Fibroblast of lung (primary cell): ENCODE data around the gene HMCN2. TPM values are rescaled to one million over a fixed set of nuclear protein-coding genes. Genes with fewer than 3 reads are reported as not detected.

Experiments
- DNase-seq, 2 donors: peaks; one replicate each; pipeline versions ENCODE4 v3.0.0 to v3.0.0-alpha.2; 2010; ENCODE audit warnings: low read depth in 2 of 2
- H2AFZ ChIP-seq: 2 replicates; pipeline ENCODE4 v1.5.1; 2012; ENCODE audit warnings: low read length, control low read depth, inconsistent platforms
- H3K27ac ChIP-seq: 2 replicates; pipeline ENCODE4 v1.5.1; 2011; ENCODE audit warnings: low read length, control low read depth; ENCODE audit not compliant: insufficient read depth
- H3K27me3 ChIP-seq: 2 replicates; pipeline ENCODE4 v1.5.1; 2011; ENCODE audit warnings: mild to moderate bottlenecking, low read length; ENCODE audit not compliant: control insufficient read depth, insufficient read depth
- H3K36me3 ChIP-seq: 2 replicates; pipeline ENCODE4 v1.5.1; 2011; ENCODE audit warnings: low read length; ENCODE audit not compliant: control insufficient read depth, insufficient read depth
- H3K4me1 ChIP-seq: 2 replicates; pipeline ENCODE4 v1.5.1; 2011; ENCODE audit warnings: low read length; ENCODE audit not compliant: control insufficient read depth, insufficient read depth; ENCODE audit errors: extremely low read depth
- H3K4me2 ChIP-seq: 2 replicates; pipeline ENCODE4 v1.5.1; 2011; ENCODE audit warnings: low read length, control low read depth; ENCODE audit not compliant: insufficient read depth; ENCODE audit errors: extremely low read depth
- H3K4me3 ChIP-seq, 4 experiments: fragments of 200-600 bp in 1 of 4; sonication (generic) in 1 of 4; replicated peaks in 1 of 4; 2 replicates each; pipeline ENCODE4 v1.5.1; 2011 to 2016; ENCODE audit warnings: low read length in 4 of 4, low read depth in 3 of 4, mild to moderate bottlenecking in 3 of 4, control low read depth in 2 of 4, inconsistent platforms in 1 of 4, mixed read lengths in 1 of 4; ENCODE audit not compliant: insufficient read depth in 1 of 4; ENCODE audit errors: control extremely low read depth in 1 of 4
- H3K79me2 ChIP-seq: 2 replicates; pipeline ENCODE4 v1.5.1; 2012; ENCODE audit warnings: mild to moderate bottlenecking, low read length, inconsistent platforms; ENCODE audit not compliant: control insufficient read depth, insufficient read depth
- H3K9ac ChIP-seq: 2 replicates; pipeline ENCODE4 v1.5.1; 2011; ENCODE audit warnings: mild to moderate bottlenecking, low read length, control low read depth; ENCODE audit not compliant: insufficient read depth
- H3K9me3 ChIP-seq: 2 replicates; pipeline ENCODE4 v1.5.1; 2012; ENCODE audit warnings: low read depth, low read length; ENCODE audit not compliant: control insufficient read depth, insufficient read depth
- H4K20me1 ChIP-seq: 2 replicates; pipeline ENCODE4 v1.5.1; 2011; ENCODE audit warnings: low read length; ENCODE audit not compliant: control insufficient read depth, insufficient read depth; ENCODE audit errors: extremely low read depth
- CTCF ChIP-seq, 2 donors: IDR thresholded peaks in 1 of 2; conservative IDR thresholded peaks in 1 of 2; 1 replicate in 1 of 2; 2 replicates in 1 of 2; pipeline ENCODE4 v1.5.1; 2011 to 2012; ENCODE audit warnings: low read length in 2 of 2, control low read depth in 1 of 2, inconsistent platforms in 1 of 2, low read depth in 1 of 2, mild to moderate bottlenecking in 1 of 2
- EZH2 ChIP-seq: IDR thresholded peaks from 2 replicates; pipeline ENCODE4 v1.5.1; 2012; ENCODE audit warnings: low read length, control low read depth, mild to moderate bottlenecking; ENCODE audit errors: missing control alignments
- polyA plus RNA-seq, 2 donors: library from polyadenylated mRNA; depleted of rRNA in 1 of 2; stranded (reverse) in 1 of 2; unstranded in 1 of 2; fragments of >200 nt; gene quantifications; 2 replicates each; pipeline ENCODE4 v1.2.1, GENCODE V29; 2011 to 2012; ENCODE audit warnings: missing spikeins in 1 of 2
- total RNA-seq: library from RNA; depleted of rRNA; stranded (reverse); fragments of >200 nt; gene quantifications from 2 replicates; pipeline ENCODE4 v1.2.1, GENCODE V29; 2014

The HMCN2 gene
- total and polyA plus RNA-seq, 2 donors (not counting 1 experiment from before 2014, with no cell fraction given), result under 0.01 TPM; not detected in 1

GRCh38 chr9:130381660-130382059, 116.1 kb downstream of the HMCN2 start:
- H2AFZ ChIP-seq, result no peak overlapping the region
- no peaks in the 10 kb centered on the region for H3K4me1 ChIP-seq
- no peak for DNase-seq
- H3K27me3 ChIP-seq, result no peaks in the 10 kb centered on the region
- TF ChIP-seq EZH2, result no peak
- TF ChIP-seq CTCF (conservative IDR thresholded peaks at IDR 0.05 in 1 of 2, IDR thresholded peaks at IDR 0.05 in 1 of 2; ENCODE audit: low read depth in 1 of 2, low read length in 2 of 2), result no peak
- H3K79me2 ChIP-seq, result no peaks in the 10 kb centered on the region
- no peaks in the 10 kb centered on the region for H3K9me3 ChIP-seq
- no peaks in the 10 kb centered on the region for H4K20me1 ChIP-seq
- H3K27ac ChIP-seq, result no peak overlapping the region
- H3K4me2 ChIP-seq, result no peak overlapping the region
- no peak overlapping the region for H3K9ac ChIP-seq
- H3K36me3 ChIP-seq, result no peaks in the 10 kb centered on the region
- no peak overlapping the region for H3K4me3 ChIP-seq

- Histone ChIP-seq H2AFZ (no peak overlapping the region), H3K9me3 (no peaks in the 10 kb centered on the region), H3K79me2 (no peaks in the 10 kb centered on the region), H3K27ac (no peak overlapping the region), H3K4me3 (no peak overlapping the region), H3K27me3 (no peaks in the 10 kb centered on the region), H3K4me1 (no peaks in the 10 kb centered on the region), H3K36me3 (no peaks in the 10 kb centered on the region), H3K9ac (no peak overlapping the region), H4K20me1 (no peaks in the 10 kb centered on the region), H3K4me2 (no peak overlapping the region)
- TF ChIP-seq CTCF (conservative IDR thresholded peaks at IDR 0.05 in 1 of 2, IDR thresholded peaks at IDR 0.05 in 1 of 2; ENCODE audit: low read depth in 1 of 2, low read length in 2 of 2) (no peak), EZH2 (no peak)
- no peak for DNase-seq
Observed at GRCh38 chr9:130382096-130382495, 116.5 kb downstream of the HMCN2 start.

- Histone ChIP-seq H3K27ac (no peak overlapping the region), H4K20me1 (no peaks in the 10 kb centered on the region), H3K27me3 (no peaks in the 10 kb centered on the region), H3K9me3 (no peaks in the 10 kb centered on the region), H3K9ac (no peak overlapping the region), H3K4me1 (no peaks in the 10 kb centered on the region), H3K4me2 (no peak overlapping the region), H3K79me2 (no peaks in the 10 kb centered on the region), H2AFZ (no peak overlapping the region), H3K4me3 (no peak overlapping the region), H3K36me3 (no peaks in the 10 kb centered on the region)
- no peak for TF ChIP-seq EZH2
- no peak for DNase-seq
Observed at GRCh38 chr9:130382636-130383349, 117.2 kb downstream of the HMCN2 start.
